ENCODE data around the gene TNC.

TNC gene

DNA sequence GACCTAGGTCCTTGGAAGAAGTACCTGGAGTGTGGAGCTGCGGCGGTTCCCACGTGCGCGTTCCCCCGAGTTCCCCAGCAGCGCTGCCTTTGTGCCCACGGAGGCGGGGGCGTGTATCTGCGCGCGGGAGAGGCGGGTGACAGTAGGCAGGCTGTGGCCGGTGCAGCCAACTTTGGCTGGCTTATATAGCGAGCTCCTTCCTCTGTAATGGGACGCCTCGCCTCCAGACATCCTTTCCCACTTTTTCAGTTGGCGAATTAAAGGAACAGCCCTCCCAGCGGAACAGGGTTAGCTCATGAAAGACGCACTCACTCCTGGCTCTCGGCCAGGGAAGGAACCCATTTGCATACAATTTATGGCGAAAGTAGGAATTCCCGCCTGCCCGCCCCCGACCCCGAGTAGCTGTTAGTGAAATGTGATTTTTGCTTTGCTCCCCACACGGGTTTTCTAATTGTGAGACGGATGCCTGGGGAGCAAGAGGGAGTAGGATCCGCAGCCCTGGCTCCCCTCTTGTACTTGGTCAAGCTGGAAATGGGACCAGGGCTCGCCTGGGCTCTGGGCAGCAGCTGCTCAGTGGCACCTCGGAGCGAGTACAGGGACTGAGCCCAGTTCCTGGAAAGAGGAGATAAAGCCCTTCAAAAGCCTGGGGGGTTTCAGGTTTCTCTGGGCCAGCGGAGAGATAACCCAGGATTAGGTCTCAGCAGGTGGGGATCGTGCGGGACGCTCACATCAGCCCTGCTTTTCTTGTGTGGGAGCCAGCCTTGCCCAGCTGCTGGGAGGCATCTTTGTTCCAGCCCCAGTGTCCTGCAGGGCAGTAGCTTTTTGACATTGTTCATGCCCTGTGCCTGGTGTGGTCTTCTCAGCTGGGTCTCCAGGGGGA lies at the start of gene TNC:
TSS of gene TNC (minus strand) at position 159 of the 880 bp plus-strand sequence. CDS start 27,139 bp downstream, outside the sequence.
- no peak for DNase-seq

DNA sequence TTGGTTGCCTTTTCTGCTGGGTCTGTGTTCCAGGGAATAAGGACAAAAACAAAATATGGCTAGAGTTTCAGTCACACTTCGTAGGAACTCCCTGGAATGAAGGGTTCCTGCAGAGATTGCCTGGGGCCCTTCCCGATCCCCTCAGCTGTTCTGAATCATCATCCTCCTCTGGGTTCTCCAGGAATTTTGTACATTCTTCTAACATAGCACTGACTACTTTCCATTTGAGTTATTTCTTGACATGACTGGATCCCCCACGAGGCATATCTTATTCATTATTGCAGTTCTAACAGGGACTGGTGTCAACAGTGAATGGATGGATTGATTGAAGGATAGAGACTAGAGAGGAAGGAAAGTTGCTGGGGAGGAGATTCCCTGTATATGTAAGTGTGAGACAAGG lies 49.2 kb upstream of the TNC start:
- DNase-seq: no peak

DNA sequence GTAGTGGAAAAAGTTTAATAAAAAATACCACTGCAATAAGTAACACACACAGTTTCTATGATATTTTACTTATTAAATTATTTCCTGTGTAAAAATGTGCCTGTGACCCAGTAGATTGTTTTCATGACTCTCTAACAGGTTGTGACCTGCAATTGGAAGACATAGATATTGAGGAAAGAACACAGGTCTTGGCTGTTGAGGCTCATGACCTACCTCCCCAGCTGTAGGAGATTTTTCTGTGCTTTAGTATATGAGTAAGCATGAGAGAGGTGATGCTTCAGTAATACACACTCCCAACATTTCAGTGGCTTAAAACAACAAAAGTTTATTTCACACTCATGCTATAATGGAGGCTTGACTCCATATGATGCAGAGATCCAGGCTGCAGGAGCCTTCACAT lies 47.3 kb upstream of the TNC start:
- no peak for DNase-seq

DNA sequence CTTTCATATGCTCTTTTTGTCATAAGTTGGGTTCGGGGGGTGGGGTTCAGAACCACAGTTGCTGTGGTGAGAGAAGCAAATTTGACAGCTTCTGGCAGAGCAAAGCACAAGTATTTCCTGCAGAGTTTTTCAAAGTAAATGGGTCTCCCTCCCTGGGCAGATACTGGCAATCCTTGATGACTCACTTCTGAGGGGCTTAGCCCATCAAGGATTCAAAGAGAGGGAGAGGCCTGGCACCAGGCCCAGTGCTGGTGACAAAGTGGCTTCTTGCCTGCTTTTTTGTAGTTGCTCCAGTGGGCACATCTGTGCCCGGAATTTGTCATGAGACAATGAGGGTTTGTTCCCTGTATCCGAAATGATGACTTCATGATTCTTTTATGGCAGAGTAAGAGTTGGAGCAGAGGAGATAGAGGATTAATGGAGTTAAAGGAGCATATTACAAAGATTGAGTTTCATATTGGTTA lies 46.6 kb upstream of the TNC start:
- no peak for DNase-seq

DNA sequence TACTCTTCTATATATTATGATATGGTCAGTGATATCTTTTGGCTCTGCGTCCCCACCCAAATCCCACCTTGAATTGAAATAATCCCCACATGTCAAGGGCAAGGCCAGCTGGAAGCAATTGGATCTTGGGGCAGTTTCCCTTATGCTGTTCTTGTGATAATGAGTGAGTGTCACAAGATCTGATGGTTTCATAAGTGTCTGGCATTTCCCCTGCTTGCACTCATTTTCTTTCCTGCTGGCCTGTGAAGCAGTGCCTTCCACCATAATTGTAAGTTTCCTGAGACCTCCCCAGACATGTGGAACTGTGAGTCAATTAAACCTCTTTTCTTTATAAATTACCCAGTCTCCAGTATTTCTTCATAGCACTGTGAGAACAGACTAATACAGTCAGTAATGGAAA lies 45.0 kb upstream of the TNC start:
- DNase-seq: no peak

DNA sequence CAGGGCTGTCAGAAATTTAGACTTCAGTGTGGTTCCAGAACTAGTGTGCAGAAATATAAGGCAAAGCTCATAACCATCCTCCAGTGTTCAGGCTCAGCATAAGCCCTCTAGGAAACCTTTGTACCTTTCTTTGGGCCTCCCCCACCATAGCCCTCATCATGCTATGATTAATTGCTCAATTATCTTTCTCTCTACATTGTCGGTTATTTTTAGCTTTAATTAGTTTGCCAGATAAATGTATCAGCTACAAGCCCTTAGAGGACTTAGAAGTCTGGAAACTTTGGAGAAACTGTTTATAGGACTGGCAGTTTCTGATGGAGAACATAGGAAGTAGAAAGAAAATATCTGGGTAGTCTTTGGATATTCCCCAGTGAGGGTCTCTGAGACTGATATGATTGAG lies 43.5 kb upstream of the TNC start:
- DNase-seq: no peak

DNA sequence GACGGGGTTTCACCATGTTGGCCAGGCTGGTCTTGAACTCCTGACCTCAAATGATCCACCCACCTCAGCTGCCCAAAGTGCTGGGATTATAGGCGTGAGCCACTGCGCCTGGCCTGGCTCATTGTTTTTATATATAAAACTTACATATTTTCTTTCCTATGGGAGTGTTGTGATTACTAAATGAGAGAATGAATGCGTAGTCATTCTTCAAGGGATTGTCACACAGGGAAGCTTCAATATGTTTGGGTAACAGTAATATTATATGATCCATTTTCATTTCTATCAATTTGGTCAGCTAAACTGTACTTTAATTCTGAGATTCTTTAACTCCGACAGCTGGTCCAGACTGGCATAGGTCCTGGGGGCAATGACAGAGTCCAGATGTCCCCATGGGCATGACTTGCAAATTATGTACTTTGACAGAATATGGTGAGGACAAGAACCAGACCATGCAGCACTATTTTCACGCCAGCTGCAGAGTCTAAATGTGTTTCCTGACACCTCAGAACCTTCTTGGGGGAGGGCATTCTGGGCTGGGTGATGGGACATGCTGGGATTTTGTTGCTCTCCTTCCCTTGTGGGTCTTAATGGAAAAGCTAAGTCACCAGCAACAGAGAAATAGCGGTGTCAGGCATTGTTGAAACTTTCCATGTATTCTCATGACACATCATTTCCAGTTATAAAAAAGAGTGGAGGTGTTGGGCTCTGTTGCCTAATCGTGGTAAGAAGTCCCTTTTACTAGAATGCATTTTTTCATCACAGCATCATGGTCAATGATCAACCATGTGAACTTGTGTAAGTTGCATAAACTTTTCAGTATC lies 40.9 kb upstream of the TNC start:
- DNase-seq: no peak

DNA sequence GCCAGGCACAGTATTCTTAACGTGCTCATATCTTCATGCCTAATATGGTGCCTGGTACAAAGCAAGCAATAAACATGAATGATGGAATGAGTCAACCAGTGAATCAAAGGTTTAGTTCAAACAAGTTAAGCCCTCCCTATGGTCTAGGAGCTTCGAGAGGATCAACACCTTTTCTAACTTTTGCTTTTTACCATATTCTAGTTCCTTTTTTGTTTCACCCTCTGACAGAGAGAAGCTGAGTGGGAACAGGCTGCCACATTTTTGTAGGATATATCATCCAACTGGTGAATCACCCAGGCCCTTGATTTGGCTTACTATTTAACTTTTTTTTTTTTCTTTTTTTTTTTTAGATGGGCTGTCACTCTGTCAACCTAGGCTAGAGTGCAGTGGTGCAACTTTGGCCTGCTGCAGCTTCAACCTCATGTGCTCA lies 39.3 kb upstream of the TNC start:
- DNase-seq: no peak

DNA sequence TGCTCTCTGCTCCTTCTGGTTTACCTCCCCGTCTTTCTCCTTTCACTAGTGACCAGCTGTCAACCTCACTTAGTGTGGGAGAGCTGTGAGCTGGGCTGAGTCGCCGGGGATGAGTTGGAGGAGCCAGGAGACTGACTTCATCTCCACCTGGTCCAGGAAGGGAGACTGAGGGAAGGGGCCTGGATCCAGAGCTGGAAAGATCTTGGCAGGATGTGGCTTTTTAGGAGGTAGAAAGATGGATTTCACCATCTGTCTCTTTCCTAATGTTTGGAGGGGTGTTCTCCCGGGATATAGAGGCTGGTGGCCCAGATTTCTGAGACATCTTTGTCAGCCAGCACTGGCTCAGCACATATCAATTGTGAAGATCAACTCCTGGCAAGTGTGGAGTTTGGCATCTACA lies 37.1 kb upstream of the TNC start:
- no peak for DNase-seq

DNA sequence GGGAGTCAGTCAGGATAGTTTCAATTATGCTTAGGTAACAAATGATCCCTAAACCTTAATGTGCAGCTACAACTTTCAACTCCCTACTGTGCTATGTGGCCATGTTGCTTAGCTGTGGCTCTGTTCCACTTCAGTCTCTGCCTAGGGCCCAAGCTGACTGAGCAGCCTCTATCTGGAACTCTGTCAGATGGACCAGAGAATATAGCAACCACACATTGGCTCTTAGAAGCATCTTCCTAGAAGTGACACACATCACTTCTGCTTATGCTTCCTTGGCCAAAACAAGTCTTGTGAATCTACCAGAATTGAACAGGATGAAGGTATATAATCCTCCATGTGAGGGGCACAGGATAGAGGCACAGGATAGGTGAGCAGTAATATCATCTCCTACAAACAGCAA lies 36.7 kb upstream of the TNC start:
- DNase-seq: no peak

DNA sequence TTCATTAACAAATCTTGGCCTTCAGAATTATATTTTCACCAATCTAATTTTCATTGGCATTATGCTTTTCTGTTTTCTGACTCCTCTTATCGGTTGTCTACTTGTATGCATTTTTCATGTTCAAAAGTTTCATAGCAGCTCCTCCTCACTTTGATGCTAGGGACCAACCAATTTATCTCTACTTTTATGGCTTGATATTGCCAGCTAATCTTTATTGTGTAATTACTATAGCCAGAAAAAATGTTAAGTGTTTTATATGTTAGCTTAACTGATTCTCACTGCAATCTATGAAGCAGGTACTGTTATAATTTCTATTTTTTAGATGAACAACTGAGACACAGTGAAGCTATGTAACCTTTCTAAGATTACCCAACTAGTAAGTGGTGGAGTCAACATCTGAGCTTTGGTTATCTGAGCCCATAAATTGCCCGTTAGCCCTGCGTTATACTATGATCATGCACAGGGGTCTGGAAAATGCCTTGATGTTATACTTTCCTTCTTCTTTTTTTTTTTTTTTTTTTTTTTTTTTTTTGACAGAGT lies 34.4 kb upstream of the TNC start:
- DNase-seq: no peak

DNA sequence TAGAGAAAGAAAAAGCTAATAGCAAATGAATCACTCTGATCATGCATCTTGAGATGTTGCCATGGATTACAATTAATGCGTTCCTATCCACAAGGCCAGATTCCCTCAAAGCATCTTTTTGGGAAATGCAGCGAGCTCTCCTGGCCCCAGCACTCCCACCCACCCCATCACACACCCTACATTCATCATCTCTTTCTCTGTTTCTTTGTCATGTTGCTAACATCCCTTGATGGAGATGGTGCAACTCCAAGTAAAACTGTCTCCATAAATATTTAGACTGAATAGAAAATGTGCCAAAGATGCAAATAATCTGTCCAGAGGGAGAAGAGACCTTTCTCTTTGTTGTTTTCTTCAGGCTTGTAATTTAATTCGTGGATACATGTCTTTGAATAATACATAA lies 30.8 kb upstream of the TNC start:
- no peak for DNase-seq

DNA sequence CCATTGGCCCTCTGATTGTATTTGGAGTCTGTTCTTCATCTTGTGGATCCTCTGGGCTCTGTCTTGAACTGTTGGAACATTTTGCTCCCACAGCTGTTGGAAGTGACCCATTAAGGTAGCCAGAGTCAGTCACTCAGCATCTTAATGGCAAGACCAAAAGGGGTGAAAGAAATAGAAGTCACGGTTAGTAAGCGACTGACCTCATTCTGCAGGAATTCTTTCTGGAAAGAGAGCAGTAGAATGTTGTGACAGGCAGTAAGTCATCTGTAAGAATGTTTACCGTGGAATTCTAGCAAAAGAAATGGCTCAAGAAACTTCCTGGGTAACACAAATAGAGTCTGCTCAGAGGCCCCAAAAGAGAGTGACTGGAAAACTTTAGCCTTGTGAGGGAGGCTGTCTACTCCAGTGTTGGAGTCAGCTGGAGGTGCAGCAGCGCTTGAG lies 28.6 kb upstream of the TNC start:
- no peak for DNase-seq

DNA sequence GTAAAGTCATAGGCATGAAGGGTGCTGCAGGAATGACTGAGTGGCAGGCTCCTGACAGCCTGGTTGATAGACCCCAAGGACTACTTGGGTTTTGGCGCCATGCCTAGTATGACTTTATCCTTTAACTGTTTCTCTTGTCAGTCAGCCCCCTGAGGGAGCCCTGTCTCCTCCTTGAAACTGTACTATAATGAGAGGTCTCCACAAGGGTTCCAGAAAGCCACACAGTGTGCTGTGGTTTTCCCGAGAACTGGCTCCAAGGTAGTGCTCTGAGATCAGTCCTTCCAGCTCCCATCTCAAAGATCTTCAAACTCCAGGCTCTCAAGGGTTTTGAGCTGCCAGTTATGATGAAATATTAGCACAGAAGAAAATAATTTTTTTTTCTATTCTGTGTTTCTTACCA lies 26.7 kb upstream of the TNC start:
- no peak for DNase-seq

DNA sequence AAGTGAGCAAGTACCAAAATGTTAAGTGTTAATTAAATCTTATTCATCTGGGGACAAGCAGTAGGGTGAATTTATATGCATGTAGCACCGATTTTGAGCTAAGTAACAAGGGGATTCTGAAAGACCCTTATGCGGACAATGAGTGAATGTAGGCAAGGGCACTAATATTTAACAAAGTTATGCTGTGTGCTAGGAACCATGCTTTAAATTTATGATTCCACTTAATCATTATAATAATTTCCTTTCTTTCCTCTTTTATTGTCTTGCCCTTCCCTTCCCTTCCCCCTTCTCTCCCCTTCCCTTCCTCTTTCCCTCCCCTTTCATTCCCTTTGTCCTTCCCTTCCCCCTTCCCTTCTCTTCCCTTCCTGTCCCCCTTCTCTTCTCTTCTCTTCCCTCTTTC lies 25.7 kb upstream of the TNC start:
- DNase-seq: no peak

DNA sequence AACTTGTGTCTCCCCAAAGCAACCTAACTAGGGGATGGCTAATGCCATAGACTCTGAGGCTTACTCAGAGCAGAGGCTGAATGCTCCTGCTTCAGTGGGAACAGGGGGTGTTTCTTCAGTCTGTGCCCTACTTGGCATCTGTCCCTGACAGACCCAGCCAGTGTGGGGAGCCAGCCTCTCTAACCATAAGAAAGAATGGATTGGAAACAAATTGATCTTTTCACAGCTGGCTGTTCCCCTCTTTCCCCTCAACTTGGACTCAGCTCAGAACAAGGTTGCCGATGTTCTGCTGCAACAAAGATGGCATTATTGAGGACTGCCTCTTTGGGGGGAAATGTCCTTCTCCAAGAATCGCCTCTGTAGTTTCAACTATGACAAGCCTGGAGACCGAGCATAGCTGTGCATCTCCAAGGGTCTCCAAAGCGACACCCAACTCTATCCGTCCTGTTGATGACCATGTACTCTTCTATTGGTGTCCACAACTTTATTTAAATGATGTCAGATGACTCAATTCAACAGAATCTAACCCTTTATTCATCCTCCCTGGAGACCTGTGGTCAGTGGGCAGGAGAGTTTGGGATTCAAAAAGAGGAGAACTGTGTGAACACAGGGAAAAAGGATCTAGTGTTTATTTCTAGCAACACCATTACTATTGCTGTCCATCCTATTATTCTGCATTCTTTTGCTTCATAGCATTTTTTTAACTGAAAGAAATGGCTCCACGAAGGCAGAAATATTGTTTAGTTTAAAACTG lies 24.7 kb upstream of the TNC start:
- DNase-seq: no peak

DNA sequence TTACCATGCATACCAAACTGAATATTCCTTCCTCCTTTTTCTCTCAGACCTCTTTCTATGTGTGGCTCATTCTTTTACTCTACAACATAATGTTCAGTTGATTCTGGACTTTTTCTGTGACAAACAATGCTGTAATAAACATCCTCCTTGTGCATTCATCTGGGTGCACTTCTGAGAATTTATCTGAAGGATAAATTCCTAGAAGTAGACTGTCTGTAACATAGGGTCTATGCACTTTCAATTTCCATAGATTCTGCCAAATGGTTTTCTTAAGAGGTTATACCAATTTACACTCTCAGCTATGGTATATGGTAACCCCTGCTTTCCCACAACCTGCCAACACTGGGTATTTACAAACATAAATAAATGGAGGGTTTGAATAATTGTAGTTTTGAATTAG lies 24.1 kb upstream of the TNC start:
- no peak for DNase-seq

DNA sequence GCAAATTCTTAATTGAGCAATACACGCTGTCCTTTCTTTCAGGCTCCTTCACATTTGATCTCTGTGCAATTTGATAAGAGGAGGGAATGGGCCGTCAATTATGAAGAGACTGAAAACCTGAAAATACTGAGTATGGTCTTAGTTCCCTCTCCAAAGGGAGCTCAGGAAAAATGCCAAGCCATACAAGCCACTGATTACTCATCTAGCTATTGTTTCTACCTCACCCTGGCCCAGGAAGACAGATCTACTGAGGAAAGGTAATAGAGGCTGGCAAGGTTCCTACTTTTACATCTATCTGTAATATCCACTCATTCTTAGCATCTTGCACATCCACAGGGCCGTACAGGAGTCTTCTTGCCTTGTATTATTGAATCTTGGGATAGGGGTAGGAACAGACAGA lies 23.7 kb upstream of the TNC start:
- DNase-seq: no peak

DNA sequence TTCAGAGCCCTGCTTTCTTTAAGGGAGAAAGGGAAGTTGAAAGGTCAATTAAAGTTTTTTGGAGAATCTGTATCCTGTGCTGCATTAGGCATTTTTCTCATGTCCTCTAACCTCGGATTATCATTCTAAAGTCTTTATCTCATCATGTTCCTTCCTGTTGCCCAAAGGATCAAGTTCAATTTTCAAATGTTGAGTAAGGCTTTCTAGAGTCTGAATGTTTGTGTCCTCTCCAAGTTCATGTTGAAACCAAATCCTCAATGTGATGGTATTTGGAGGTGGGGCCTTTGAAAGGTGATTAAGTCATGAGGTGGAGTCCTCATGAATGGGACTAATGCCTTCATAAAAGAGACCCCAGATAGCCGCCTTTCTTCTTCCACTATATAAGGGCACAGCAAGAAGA lies 20.2 kb upstream of the TNC start:
- no peak for DNase-seq

DNA sequence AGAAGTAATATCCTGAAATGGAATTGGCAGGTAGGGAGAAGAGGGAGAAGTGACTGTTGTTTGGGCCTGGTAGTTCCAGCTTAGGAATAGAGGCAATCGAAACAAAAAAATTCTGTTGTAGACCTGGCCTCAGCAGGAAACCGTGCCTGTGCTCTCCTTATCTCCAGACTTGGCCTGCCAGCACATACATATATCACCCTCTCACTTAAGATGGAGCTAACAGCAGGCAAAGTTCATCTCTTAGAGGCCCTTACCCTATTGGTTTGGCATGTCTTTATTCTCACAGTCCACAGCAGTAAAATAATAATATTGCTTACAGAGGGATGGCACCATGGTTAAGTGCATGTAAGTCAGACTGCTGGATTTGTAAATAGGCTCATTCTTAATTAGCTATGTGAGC lies 19.6 kb upstream of the TNC start:
- no peak for DNase-seq

DNA sequence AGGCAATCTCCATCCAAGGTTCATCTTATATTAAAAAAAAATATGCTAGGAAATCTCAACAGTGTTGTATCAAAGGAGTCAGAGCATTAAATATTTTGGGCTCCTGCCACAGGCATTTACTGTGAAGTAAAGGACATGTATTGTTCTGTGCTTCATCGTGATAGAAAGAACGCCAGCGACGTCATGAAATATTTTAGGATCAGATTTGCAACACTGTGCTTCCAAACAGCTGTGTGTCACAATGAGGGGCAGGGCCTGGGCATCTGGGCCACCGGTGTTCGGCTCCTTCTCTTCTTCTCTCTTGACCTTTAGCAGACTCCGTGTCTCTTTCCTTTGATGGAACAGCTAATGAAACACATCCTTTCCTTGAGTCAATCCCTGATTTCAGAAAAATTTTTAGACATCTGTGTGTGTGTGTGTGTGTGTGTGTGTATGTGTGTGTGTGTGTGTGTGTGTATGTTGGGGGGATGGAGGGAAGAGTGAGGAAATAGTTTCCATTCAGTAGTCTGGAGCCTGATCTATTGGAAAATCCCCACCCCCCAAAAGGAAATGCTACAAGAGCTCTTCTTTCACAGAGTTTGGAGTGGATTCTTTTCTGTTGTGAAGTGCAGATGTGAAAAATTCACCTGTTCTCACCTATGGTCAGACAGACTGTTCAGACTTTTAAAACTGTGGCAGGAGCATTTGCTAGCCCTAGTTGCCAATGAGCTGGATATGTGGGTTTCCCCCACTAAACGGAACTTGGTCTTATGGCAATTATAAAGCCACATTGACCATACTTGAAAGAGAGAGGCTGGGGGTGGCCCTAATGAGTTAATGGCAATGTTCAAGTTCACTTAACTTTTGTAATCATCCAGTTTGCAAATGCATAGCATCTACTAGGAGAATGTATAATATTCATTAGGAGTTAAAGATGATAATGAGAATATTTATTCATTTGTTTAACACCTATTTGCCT lies 18.1 kb upstream of the TNC start:
- DNase-seq: no peak

DNA sequence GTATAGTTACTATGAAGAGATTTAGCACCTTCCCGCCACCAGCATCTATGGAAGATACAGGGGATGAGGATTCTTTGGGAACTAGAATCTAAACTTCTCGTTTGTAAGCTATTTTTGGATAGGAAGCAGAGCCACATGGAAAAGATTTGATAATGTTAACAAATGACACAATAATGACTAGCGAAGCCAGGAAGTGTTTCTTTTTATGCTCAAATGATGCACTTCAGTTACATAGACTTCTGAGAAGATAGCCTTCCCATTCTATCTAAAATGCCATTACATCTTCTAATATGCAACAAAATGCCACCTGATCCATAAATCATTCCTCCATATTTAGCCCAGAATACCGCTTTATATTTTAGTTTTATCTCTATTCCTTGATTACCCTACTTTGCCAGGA lies 17.0 kb upstream of the TNC start:
- no peak for DNase-seq

All from DMS153 (cell line).